Lung (tissue), 12 donors: ENCODE measurements around the gene SDR42E2. TPM values are rescaled to one million over a fixed set of nuclear protein-coding genes. Genes with fewer than 3 reads are reported as not detected.
"Not testable (repeated sequence)": the region's sequence is repeated elsewhere in the genome, so short reads cannot be mapped to it uniquely, and the experiment has no call there.

ENCODE experiments used
- ATAC-seq: fragments of 200-7000 bp; cut with Tn5 transposase; one replicate; pipeline ENCODE4 v1.9.1; 2020; ENCODE audit warnings: moderate number of reproducible peaks; ENCODE audit not compliant: insufficient read depth, low FRiP score
- DNase-seq, 3 donors: peaks; one replicate each; pipeline ENCODE4 v3.0.0-alpha.2; 2013 to 2017
- H3K27ac ChIP-seq, 2 donors: one replicate each; pipeline ENCODE4 v1.5.1; 2013; ENCODE audit warnings: mild to moderate bottlenecking in 2 of 2, moderate library complexity in 2 of 2, control low read depth in 1 of 2, inconsistent platforms in 1 of 2, low read depth in 1 of 2, low read length in 1 of 2
- H3K27me3 ChIP-seq, 3 donors: one replicate each; pipeline ENCODE4 v1.5.1; 2013; ENCODE audit warnings: low read length in 2 of 3; ENCODE audit not compliant: control insufficient read depth in 3 of 3, insufficient read depth in 3 of 3
- H3K36me3 ChIP-seq, 4 donors: one replicate each; pipeline ENCODE4 v1.5.1; 2013; ENCODE audit warnings: low read length in 4 of 4, mild to moderate bottlenecking in 1 of 4, moderate library complexity in 1 of 4; ENCODE audit not compliant: control insufficient read depth in 4 of 4, insufficient read depth in 4 of 4
- H3K4me1 ChIP-seq, 5 donors: one replicate each; pipeline ENCODE4 v1.5.1; 2013; ENCODE audit warnings: low read length in 5 of 5, mild to moderate bottlenecking in 2 of 5, moderate library complexity in 1 of 5; ENCODE audit not compliant: control insufficient read depth in 5 of 5, insufficient read depth in 5 of 5
- H3K4me3 ChIP-seq: one replicate; pipeline ENCODE4 v1.5.1; 2013; ENCODE audit warnings: mild to moderate bottlenecking, control low read depth, moderate library complexity
- H3K9ac ChIP-seq, 2 donors: one replicate each; pipeline ENCODE4 v1.5.1; 2013; ENCODE audit warnings: low read length in 2 of 2, control low read depth in 1 of 2; ENCODE audit not compliant: insufficient read depth in 1 of 2
- H3K9me3 ChIP-seq, 4 donors: one replicate each; pipeline ENCODE4 v1.5.1; 2013; ENCODE audit warnings: low read length in 3 of 4, mild to moderate bottlenecking in 1 of 4, moderate library complexity in 1 of 4; ENCODE audit not compliant: control insufficient read depth in 4 of 4, insufficient read depth in 3 of 4
- WGBS, 2 donors: extraction: QIAGEN DNeasy Blood & Tissue Kit; methylation state at CpG; one replicate each; pipeline ENCODE4 v1.1.7; 2013; 5-methylcytosine and 5-hydroxymethylcytosine counted together
- polyA plus RNA-seq, 2 donors: library from polyadenylated mRNA; stranded (reverse); fragments of 200-250 nt; gene quantifications; one replicate each; pipeline ENCODE4 v1.2.1, GENCODE V29; 2013
- total RNA-seq, 2 donors: library from RNA; depleted of rRNA in 1 of 2; stranded (reverse); fragments of >200 nt in 1 of 2; gene quantifications; one replicate each; pipeline ENCODE4 v1.2.1, GENCODE V29; 2014 to 2021
- TF ChIP-seq, protein P1 (sequence below): IDR thresholded peaks from 2 replicates; pipeline ENCODE4 v1.5.1; 2012; ENCODE audit warnings: mild to moderate bottlenecking; ENCODE audit errors: control extremely low read depth, extremely low read depth
- donor health status: control.
- donor health status: control.
- donor health status: Bipolar disorder and iron deficiency.
- donor health status: healthy.
- donor health status: DM: yes; HTN: yes; CAD: no.

The SDR42E2 gene
- total and polyA plus RNA-seq, 4 donors: 0.10 to 0.64 (median 0.11) TPM; not detected in 1

DNA sequence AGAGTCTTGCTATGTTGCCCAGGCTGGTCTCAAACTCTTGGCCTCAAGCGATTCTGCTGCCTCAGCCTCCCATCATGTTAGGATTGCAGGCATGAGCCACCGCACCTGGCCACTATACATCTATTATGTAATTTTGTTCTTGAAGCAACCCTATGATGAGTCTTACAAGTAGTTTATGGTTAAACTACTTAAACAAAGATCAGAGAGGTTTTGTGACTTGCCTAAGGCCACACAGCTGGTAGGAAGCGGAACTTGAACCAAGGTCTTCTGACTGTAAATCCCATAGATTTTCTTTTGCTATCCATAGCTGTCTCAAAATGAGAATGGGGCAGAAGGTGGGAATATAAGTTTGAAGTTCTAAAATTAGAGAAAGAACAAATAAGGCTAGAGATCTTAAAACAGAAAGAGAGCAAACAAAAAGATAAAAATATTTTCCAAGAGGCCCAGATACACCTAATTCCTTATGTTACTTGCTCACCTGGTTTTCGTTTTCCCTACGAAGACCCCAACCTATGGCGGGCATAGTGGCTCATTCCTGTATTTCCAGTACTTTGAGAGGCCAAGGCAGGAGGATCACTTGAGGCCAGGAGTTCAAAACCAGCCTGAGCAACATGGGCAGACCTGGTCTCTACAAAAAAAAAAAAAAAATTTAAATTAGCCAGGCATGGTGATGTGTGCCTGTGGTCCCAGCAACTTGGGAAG, 37.6 kb upstream of the SDR42E2 start:
- ATAC-seq (no peak), DNase-seq (no peak)
- WGBS, 2 donors: 90 to 93% methylated on average over 6 of the region's 6 CpGs
- Histone ChIP-seq H3K9me3 (peaks cover 0 to 1% (median 0%) of the 10 kb centered on the region in 4 donors), H3K36me3 (no peaks in the 10 kb centered on the region), H3K27ac (no peak overlapping the region), H3K27me3 (no peaks in the 10 kb centered on the region), H3K4me3 (no peak overlapping the region), H3K9ac (no peak overlapping the region), H3K4me1 (no peaks in the 10 kb centered on the region)
- TF ChIP-seq, protein P1, sequence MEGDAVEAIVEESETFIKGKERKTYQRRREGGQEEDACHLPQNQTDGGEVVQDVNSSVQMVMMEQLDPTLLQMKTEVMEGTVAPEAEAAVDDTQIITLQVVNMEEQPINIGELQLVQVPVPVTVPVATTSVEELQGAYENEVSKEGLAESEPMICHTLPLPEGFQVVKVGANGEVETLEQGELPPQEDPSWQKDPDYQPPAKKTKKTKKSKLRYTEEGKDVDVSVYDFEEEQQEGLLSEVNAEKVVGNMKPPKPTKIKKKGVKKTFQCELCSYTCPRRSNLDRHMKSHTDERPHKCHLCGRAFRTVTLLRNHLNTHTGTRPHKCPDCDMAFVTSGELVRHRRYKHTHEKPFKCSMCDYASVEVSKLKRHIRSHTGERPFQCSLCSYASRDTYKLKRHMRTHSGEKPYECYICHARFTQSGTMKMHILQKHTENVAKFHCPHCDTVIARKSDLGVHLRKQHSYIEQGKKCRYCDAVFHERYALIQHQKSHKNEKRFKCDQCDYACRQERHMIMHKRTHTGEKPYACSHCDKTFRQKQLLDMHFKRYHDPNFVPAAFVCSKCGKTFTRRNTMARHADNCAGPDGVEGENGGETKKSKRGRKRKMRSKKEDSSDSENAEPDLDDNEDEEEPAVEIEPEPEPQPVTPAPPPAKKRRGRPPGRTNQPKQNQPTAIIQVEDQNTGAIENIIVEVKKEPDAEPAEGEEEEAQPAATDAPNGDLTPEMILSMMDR: no peak

DNA sequence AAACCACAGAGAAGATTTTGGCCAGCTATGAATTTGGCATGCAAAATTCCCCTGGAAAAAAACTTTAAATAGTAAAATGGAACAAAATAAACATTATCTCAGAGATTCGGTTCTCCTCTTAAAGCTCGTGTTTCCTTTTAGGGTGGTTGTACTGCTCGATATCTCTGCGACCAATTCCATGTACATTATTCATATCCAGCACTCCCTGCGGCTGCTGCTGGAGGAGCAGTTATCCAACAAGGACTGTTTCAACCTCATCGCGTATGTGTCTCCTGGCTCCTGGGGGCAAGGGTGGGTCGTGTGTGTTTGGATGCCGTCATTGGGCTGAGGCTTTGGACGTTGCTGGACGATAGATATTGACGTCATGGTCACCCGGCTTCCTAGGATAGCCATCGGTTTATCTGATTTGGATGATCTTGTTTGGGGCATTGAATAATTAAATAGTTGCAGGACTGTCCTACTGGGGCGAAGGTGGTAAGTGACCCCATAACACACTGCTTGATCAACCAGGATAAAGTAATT, 36.2 kb upstream of the SDR42E2 start:
- Histone ChIP-seq H3K9ac (no peak overlapping the region), H3K36me3 (no peaks in the 10 kb centered on the region), H3K4me1 (no peaks in the 10 kb centered on the region), H3K9me3 (peaks cover 0 to 1% (median 0%) of the 10 kb centered on the region in 4 donors), H3K27me3 (no peaks in the 10 kb centered on the region), H3K4me3 (no peak overlapping the region), H3K27ac (no peak overlapping the region)
- no peak for DNase-seq
- TF ChIP-seq, protein P1: no peak
- WGBS, 2 donors: 85 to 91% methylated on average over 15 of the region's 15 CpGs
- ATAC-seq: no peak

GRCh38 chr16:22128537-22128936, 33.8 kb upstream of the SDR42E2 start:
- not testable (repeated sequence) for H3K27ac ChIP-seq, H3K9ac ChIP-seq, H3K27me3 ChIP-seq, H3K4me3 ChIP-seq, ATAC-seq, H3K4me1 ChIP-seq, DNase-seq, H3K36me3 ChIP-seq, H3K9me3 ChIP-seq
- 95 to 96% methylated on average over 1 of the region's 1 CpG for WGBS, 2 donors

DNA sequence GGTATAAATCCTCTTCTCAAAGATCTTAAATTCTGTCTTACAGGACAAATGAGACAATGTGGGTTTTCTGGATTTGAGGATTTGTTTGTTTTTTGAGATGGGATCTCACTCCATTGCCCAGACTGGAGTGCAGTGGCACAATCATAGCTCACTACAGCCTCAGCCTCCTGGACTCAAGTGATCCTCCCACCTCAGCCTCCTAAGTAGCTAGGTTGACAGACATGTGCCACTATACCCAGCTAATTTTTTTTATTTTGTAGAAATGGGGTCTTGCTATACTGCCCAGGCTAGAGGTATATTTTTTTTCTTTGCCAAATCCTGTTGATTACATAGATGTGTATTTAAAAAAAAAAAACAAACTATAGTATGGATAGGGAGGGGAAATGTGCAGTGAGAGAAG, 31.8 kb upstream of the SDR42E2 start:
- H3K4me3 ChIP-seq: no peak overlapping the region
- H3K9me3 ChIP-seq: peaks cover 0 to 4% (median 0%) of the 10 kb centered on the region in 4 donors
- TF ChIP-seq, protein P1: no peak
- H3K27ac ChIP-seq: no peak overlapping the region
- no peaks in the 10 kb centered on the region for H3K27me3 ChIP-seq
- no peak for ATAC-seq
- no peak for DNase-seq
- peaks cover 0 to 2% (median 0%) of the 10 kb centered on the region in 4 donors for H3K36me3 ChIP-seq
- no peak overlapping the region for H3K9ac ChIP-seq
- no peaks in the 10 kb centered on the region for H3K4me1 ChIP-seq
